BE2C (cell line): Measurements from ENCODE around the gene VTCN1.
"Not testable (repeated sequence)": the region's sequence is repeated elsewhere in the genome, so short reads cannot be mapped to it uniquely, and the experiment has no call there.

Experiments
- DNase-seq: peaks from one replicate; pipeline ENCODE4 v3.0.0-alpha.2; 2020
- H3K27me3 ChIP-seq: fragments of 250-450 bp; sonication (Bioruptor Pico); 2 replicates; pipeline ENCODE4 v1.5.1; 2020; ENCODE audit warnings: mild to moderate bottlenecking
- H3K36me3 ChIP-seq: fragments of 250-450 bp; sonication (Bioruptor Pico); 2 replicates; pipeline ENCODE4 v1.5.1; 2020; ENCODE audit warnings: mild to moderate bottlenecking
- H3K4me1 ChIP-seq: fragments of 250-450 bp; sonication (Bioruptor Pico); 2 replicates; pipeline ENCODE4 v1.5.1; 2020
- H3K4me3 ChIP-seq: 2 replicates; pipeline ENCODE4 v1.5.1; 2011; ENCODE audit warnings: low read depth, low read length
- H3K9me3 ChIP-seq: fragments of 250-450 bp; sonication (Bioruptor Pico); 2 replicates; pipeline ENCODE4 v1.5.1; 2020
- CTCF ChIP-seq: IDR thresholded peaks from 2 replicates; pipeline ENCODE4 v1.5.1; 2012; ENCODE audit warnings: mild to moderate bottlenecking, low read depth, low read length

The VTCN1 gene

GRCh38 chr1:117110774-117111173, 100.0 kb downstream of the VTCN1 start:
- no peaks in the 10 kb centered on the region for H3K9me3 ChIP-seq
- no peak overlapping the region for H3K4me3 ChIP-seq
- TF ChIP-seq CTCF = no peak
- H3K36me3 ChIP-seq = no peaks in the 10 kb centered on the region
- no peaks in the 10 kb centered on the region for H3K27me3 ChIP-seq
- DNase-seq = no peak
- H3K4me1 ChIP-seq = no peaks in the 10 kb centered on the region

- DNase-seq = no peak
- no peaks in the 10 kb centered on the region for H3K4me1 ChIP-seq
- H3K9me3 ChIP-seq = no peaks in the 10 kb centered on the region
- H3K36me3 ChIP-seq = no peaks in the 10 kb centered on the region
- TF ChIP-seq CTCF = no peak
- H3K4me3 ChIP-seq = no peak overlapping the region
- H3K27me3 ChIP-seq = no peaks in the 10 kb centered on the region
These were observed 103.4 kb downstream of the VTCN1 start for GRCh38 chr1:117107364-117107763.

GRCh38 chr1:117106478-117106877, 104.2 kb downstream of the VTCN1 start:
- no peak for DNase-seq
- no peaks in the 10 kb centered on the region for H3K4me1 ChIP-seq
- TF ChIP-seq CTCF = no peak
- H3K36me3 ChIP-seq = no peaks in the 10 kb centered on the region; the same call in 1 of the 2 replicates
- H3K27me3 ChIP-seq = no peaks in the 10 kb centered on the region
- no peaks in the 10 kb centered on the region for H3K9me3 ChIP-seq
- H3K4me3 ChIP-seq = no peak overlapping the region

- H3K9me3 ChIP-seq = no peaks in the 10 kb centered on the region
- no peaks in the 10 kb centered on the region; the same call in 1 of the 2 replicates for H3K36me3 ChIP-seq
- H3K27me3 ChIP-seq = no peaks in the 10 kb centered on the region
- no peak for DNase-seq
- no peaks in the 10 kb centered on the region for H3K4me1 ChIP-seq
- H3K4me3 ChIP-seq = no peak overlapping the region
- TF ChIP-seq CTCF = no peak
These were observed 105.0 kb downstream of the VTCN1 start for GRCh38 chr1:117105722-117106121.

GRCh38 chr1:117104986-117105385, 105.7 kb downstream of the VTCN1 start:
- DNase-seq = no peak
- TF ChIP-seq CTCF = no peak
- Histone ChIP-seq H3K27me3 (no peaks in the 10 kb centered on the region), H3K9me3 (no peaks in the 10 kb centered on the region), H3K4me3 (no peak overlapping the region), H3K36me3 (no peaks in the 10 kb centered on the region; the same call in 1 of the 2 replicates), H3K4me1 (no peaks in the 10 kb centered on the region)

- H3K9me3 ChIP-seq, H3K4me3 ChIP-seq, H3K27me3 ChIP-seq, H3K4me1 ChIP-seq, DNase-seq, H3K36me3 ChIP-seq: not testable (repeated sequence)
These were observed 108.9 kb downstream of the VTCN1 start for GRCh38 chr1:117101858-117102257.

GRCh38 chr1:117101334-117101733, 109.4 kb downstream of the VTCN1 start:
- Histone ChIP-seq H3K36me3 (no peaks in the 10 kb centered on the region; the same call in none of the 2 replicates), H3K4me3 (no peak overlapping the region), H3K4me1 (peaks cover 4% of the 10 kb centered on the region), H3K9me3 (no peaks in the 10 kb centered on the region), H3K27me3 (no peaks in the 10 kb centered on the region)
- TF ChIP-seq CTCF = no peak
- DNase-seq = no peak
